PC-3 (cell line): ENCODE results near the gene POU2F1.
"Not testable (repeated sequence)": the region's sequence is repeated elsewhere in the genome, so short reads cannot be mapped to it uniquely, and the experiment has no call there.

Source experiments
- EZH2phosphoT487 ChIP-seq: fragments of 300-600 bp; sonication (generic); IDR thresholded peaks from 2 replicates; pipeline ENCODE4 v1.6.1; 2018; ENCODE audit warnings: mild to moderate bottlenecking, antibody characterized with exemption, low read length, borderline replicate concordance
- TF ChIP-seq, protein P1 (sequence below): fragments of 300-600 bp; sonication (generic); conservative IDR thresholded peaks from 2 replicates; pipeline ENCODE4 v1.5.1; 2017; ENCODE audit warnings: antibody characterized with exemption, low read depth, mild to moderate bottlenecking, low read length

DNA sequence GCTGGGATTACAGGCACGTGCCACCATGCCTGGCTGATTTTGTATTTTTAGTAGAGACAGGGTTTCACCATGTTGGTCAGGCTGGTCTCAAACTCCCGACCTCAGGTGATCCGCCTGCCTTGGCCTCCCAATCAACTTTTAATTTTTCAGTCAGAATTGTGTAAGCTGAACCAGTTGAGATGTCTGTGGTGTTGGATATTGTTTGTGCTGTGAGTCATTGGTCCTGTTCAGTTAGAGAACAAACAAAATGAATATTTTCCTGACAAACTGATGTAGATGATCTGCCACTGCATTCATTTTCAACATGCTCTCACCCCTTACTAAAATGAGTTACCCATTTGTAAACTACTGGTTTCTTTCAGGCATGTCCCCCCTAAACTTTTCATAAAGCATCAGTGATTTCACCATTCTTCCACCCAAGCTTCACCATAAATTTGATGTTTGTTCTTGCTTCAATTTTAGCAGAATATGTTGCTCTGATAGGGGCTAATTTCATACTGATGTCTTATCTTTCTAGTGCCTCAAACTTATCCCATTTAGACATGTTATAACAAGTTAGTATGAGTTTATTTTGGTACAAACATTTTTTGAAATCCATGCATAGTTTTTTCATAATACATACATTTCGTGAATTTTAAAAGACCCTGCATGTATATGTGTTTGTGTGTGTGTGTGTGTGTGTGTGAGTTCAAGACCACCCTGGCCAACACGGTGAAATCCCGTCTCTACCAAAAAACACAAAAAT, 15.2 kb upstream of the POU2F1 start:
- TF ChIP-seq, protein P1, sequence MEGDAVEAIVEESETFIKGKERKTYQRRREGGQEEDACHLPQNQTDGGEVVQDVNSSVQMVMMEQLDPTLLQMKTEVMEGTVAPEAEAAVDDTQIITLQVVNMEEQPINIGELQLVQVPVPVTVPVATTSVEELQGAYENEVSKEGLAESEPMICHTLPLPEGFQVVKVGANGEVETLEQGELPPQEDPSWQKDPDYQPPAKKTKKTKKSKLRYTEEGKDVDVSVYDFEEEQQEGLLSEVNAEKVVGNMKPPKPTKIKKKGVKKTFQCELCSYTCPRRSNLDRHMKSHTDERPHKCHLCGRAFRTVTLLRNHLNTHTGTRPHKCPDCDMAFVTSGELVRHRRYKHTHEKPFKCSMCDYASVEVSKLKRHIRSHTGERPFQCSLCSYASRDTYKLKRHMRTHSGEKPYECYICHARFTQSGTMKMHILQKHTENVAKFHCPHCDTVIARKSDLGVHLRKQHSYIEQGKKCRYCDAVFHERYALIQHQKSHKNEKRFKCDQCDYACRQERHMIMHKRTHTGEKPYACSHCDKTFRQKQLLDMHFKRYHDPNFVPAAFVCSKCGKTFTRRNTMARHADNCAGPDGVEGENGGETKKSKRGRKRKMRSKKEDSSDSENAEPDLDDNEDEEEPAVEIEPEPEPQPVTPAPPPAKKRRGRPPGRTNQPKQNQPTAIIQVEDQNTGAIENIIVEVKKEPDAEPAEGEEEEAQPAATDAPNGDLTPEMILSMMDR = not testable (repeated sequence)
- not testable (repeated sequence) for TF ChIP-seq EZH2phosphoT487
